Bronchial epithelial cell (primary cell): Measurements from ENCODE around the gene TTC3. TPM values are rescaled to one million over a fixed set of nuclear protein-coding genes. Genes with fewer than 3 reads are reported as not detected.
A peak's percentile ranks its signal among the peaks of the same experiment; 100 is the strongest.

Experiments used
- DNase-seq: peaks from one replicate; pipeline ENCODE4 v3.0.0-alpha.2; 2010; ENCODE audit warnings: low read depth
- FAIRE-seq: peaks from 2 replicates; lab custom pipeline; 2011; peaks lifted over from hg19 to GRCh38; lab: Jason Lieb, UNC
- H3K27me3 ChIP-seq: 2 replicates; pipeline ENCODE4 v1.5.1; 2011; ENCODE audit warnings: low read length; ENCODE audit not compliant: control insufficient read depth, insufficient read depth
- H3K36me3 ChIP-seq: 2 replicates; pipeline ENCODE4 v1.5.1; 2011; ENCODE audit warnings: low read length; ENCODE audit not compliant: control insufficient read depth, insufficient read depth
- H3K4me3 ChIP-seq: 2 replicates; pipeline ENCODE4 v1.5.1; 2011; ENCODE audit warnings: mild to moderate bottlenecking, low read depth, low read length, control low read depth
- CTCF ChIP-seq: IDR thresholded peaks from 2 replicates; pipeline ENCODE4 v1.5.1; 2011; ENCODE audit warnings: mild to moderate bottlenecking, moderate library complexity, low read length, control low read depth, inconsistent platforms; ENCODE audit not compliant: insufficient read depth, severe bottlenecking
- total RNA-seq: library from RNA; depleted of rRNA; stranded (reverse); fragments of >200 nt; gene quantifications from 2 replicates; pipeline ENCODE4 v1.2.1, GENCODE V29; 2014

TTC3 gene
- total RNA-seq, 1 donor from 2014 or later, result 90.3 TPM

GRCh38 chr21:37207441-37208009 lies 134.5 kb downstream of the TTC3 start:
- no peaks in the 10 kb centered on the region for H3K36me3 ChIP-seq
- no peak for TF ChIP-seq CTCF
- no peaks in the 10 kb centered on the region for H3K27me3 ChIP-seq
- H3K4me3 ChIP-seq, result no peak overlapping the region
- no peak for FAIRE-seq
- peak; percentile 40 for DNase-seq

GRCh38 chr21:37208056-37208721 lies 135.1 kb downstream of the TTC3 start:
- FAIRE-seq (no peak), DNase-seq (no peak)
- Histone ChIP-seq H3K27me3 (no peaks in the 10 kb centered on the region), H3K4me3 (no peak overlapping the region), H3K36me3 (no peaks in the 10 kb centered on the region)
- TF ChIP-seq CTCF, result no peak

- Histone ChIP-seq H3K4me3 (no peak overlapping the region), H3K27me3 (no peaks in the 10 kb centered on the region), H3K36me3 (no peaks in the 10 kb centered on the region)
- TF ChIP-seq CTCF, result no peak
- no peak for FAIRE-seq
- no peak for DNase-seq
These were observed 135.7 kb downstream of the TTC3 start for GRCh38 chr21:37208741-37209225.

- no peaks in the 10 kb centered on the region for H3K36me3 ChIP-seq
- no peak for TF ChIP-seq CTCF
- no peak for FAIRE-seq
These were observed 137.1 kb downstream of the TTC3 start for GRCh38 chr21:37210130-37210529.

GRCh38 chr21:37210799-37211198 lies 137.7 kb downstream of the TTC3 start:
- Histone ChIP-seq H3K36me3 (no peaks in the 10 kb centered on the region), H3K27me3 (no peaks in the 10 kb centered on the region), H3K4me3 (no peak overlapping the region)
- DNase-seq, result no peak
- no peak for TF ChIP-seq CTCF
- no peak for FAIRE-seq

More at GRCh38 chr21:37210130-37210529, 137.1 kb downstream of the TTC3 start:
- Histone ChIP-seq H3K27me3 (no peaks in the 10 kb centered on the region), H3K4me3 (no peak overlapping the region)
- no peak for DNase-seq

- DNase-seq (no peak), FAIRE-seq (no peak)
- H3K36me3 ChIP-seq, result no peaks in the 10 kb centered on the region
- no peaks in the 10 kb centered on the region for H3K27me3 ChIP-seq
- no peak overlapping the region for H3K4me3 ChIP-seq
- TF ChIP-seq CTCF, result no peak
These were observed 141.9 kb downstream of the TTC3 start for GRCh38 chr21:37214952-37215351.
